ENCODE measurements around the gene TRAPPC11.

The TRAPPC11 gene

GRCh38 chr4:183755596-183755995 lies 96.5 kb downstream of the TRAPPC11 start:
- TF ChIP-seq YY1 (IDR thresholded peaks at IDR 0.05; ENCODE audit: low read depth) (no peak), EP300 (IDR thresholded peaks at IDR 0.05; ENCODE audit: borderline replicate concordance) (no peak), MAX (IDR thresholded peaks at IDR 0.05) (no peak), NFIC (IDR thresholded peaks at IDR 0.05) (no peak), TCF12 (IDR thresholded peaks at IDR 0.05; ENCODE audit: low read depth) (no peak), CEBPB (IDR thresholded peaks at IDR 0.05) (no peak), TAF1 (IDR thresholded peaks at IDR 0.05; ENCODE audit: low read depth) (no peak), FOXM1 (IDR thresholded peaks at IDR 0.05; ENCODE audit: borderline replicate concordance, low read depth) (no peak), EGR1 (IDR thresholded peaks at IDR 0.05) (no peak), RAD21 (IDR thresholded peaks at IDR 0.05; ENCODE audit: low read depth) (no peak), TEAD4 (IDR thresholded peaks at IDR 0.05) (no peak)

GRCh38 chr4:183757060-183757459 lies 98.0 kb downstream of the TRAPPC11 start:
- TF ChIP-seq USF1 (IDR thresholded peaks at IDR 0.05) (0 out of 2 replicates have a peak, but pooled peaks have one; percentile 7), ZBTB7A (IDR thresholded peaks at IDR 0.05; ENCODE audit: low read depth) (no peak), EGR1 (IDR thresholded peaks at IDR 0.05) (no peak), CEBPB (IDR thresholded peaks at IDR 0.05) (peak; percentile 14; the same call in 1 of the 2 replicates), TEAD4 (IDR thresholded peaks at IDR 0.05) (peak; percentile 96), YY1 (IDR thresholded peaks at IDR 0.05; ENCODE audit: low read depth) (0 out of 2 replicates have a peak, but pooled peaks have one; percentile 39), TCF12 (IDR thresholded peaks at IDR 0.05; ENCODE audit: low read depth) (peak; percentile 97), NFIC (IDR thresholded peaks at IDR 0.05) (peak; percentile 97), REST (IDR thresholded peaks at IDR 0.05; ENCODE audit: low read depth) (no peak), CREB1 (IDR thresholded peaks at IDR 0.05; ENCODE audit: low read depth) (no peak), TAF1 (IDR thresholded peaks at IDR 0.05; ENCODE audit: low read depth) (no peak), RAD21 (IDR thresholded peaks at IDR 0.05; ENCODE audit: low read depth) (peak; percentile 45), FOXM1 (IDR thresholded peaks at IDR 0.05; ENCODE audit: borderline replicate concordance, low read depth) (peak; percentile 76), MAX (IDR thresholded peaks at IDR 0.05) (peak; percentile 74), EP300 (IDR thresholded peaks at IDR 0.05; ENCODE audit: borderline replicate concordance) (peak; percentile 92)

GRCh38 chr4:183758061-183758757 lies 99.1 kb downstream of the TRAPPC11 start:
- TF ChIP-seq RAD21 (IDR thresholded peaks at IDR 0.05; ENCODE audit: low read depth) (no peak), USF1 (IDR thresholded peaks at IDR 0.05) (no peak), CEBPB (IDR thresholded peaks at IDR 0.05) (no peak), MAX (IDR thresholded peaks at IDR 0.05) (no peak), NFIC (IDR thresholded peaks at IDR 0.05) (no peak), TCF12 (IDR thresholded peaks at IDR 0.05; ENCODE audit: low read depth) (no peak), CREB1 (IDR thresholded peaks at IDR 0.05; ENCODE audit: low read depth) (no peak), TEAD4 (IDR thresholded peaks at IDR 0.05) (no peak), ZBTB7A (IDR thresholded peaks at IDR 0.05; ENCODE audit: low read depth) (no peak), TAF1 (IDR thresholded peaks at IDR 0.05; ENCODE audit: low read depth) (no peak), EGR1 (IDR thresholded peaks at IDR 0.05) (no peak), EP300 (IDR thresholded peaks at IDR 0.05; ENCODE audit: borderline replicate concordance) (no peak), YY1 (IDR thresholded peaks at IDR 0.05; ENCODE audit: low read depth) (no peak), FOXM1 (IDR thresholded peaks at IDR 0.05; ENCODE audit: borderline replicate concordance, low read depth) (no peak)

- TF ChIP-seq RAD21 (IDR thresholded peaks at IDR 0.05; ENCODE audit: low read depth) (no peak), EGR1 (IDR thresholded peaks at IDR 0.05) (no peak), REST (IDR thresholded peaks at IDR 0.05; ENCODE audit: low read depth) (no peak), USF1 (IDR thresholded peaks at IDR 0.05) (no peak), NFIC (IDR thresholded peaks at IDR 0.05) (no peak), TEAD4 (IDR thresholded peaks at IDR 0.05) (no peak), TCF12 (IDR thresholded peaks at IDR 0.05; ENCODE audit: low read depth) (no peak), CEBPB (IDR thresholded peaks at IDR 0.05) (no peak), MAX (IDR thresholded peaks at IDR 0.05) (no peak), CREB1 (IDR thresholded peaks at IDR 0.05; ENCODE audit: low read depth) (no peak), YY1 (IDR thresholded peaks at IDR 0.05; ENCODE audit: low read depth) (no peak)
Observed at GRCh38 chr4:183758758-183759447, 99.8 kb downstream of the TRAPPC11 start.
